HepG2 (cell line): ENCODE measurements around the gene HPCAL4. TPM values are rescaled to one million over a fixed set of nuclear protein-coding genes. Genes with fewer than 3 reads are reported as not detected.
A peak's percentile ranks its signal among the peaks of the same experiment; 100 is the strongest.

Source experiments
- HNF4A ChIP-seq: sonication (generic); formaldehyde crosslinking; IDR thresholded peaks from 2 replicates; pipeline ENCODE4 v1.4.0; 2020; ENCODE audit warnings: missing genetic modification reagents
- ZMYM3 ChIP-seq: sonication (generic); formaldehyde crosslinking; IDR thresholded peaks from 2 replicates; pipeline ENCODE4 v1.5.1; 2020; ENCODE audit warnings: mild to moderate bottlenecking, missing genetic modification reagents
- ZNF546 ChIP-seq: sonication (generic); formaldehyde crosslinking; conservative IDR thresholded peaks from 2 replicates; pipeline ENCODE4 v1.8.1; 2023; ENCODE audit warnings: mild to moderate bottlenecking, missing genetic modification reagents
- ZNF788 ChIP-seq: sonication (generic); formaldehyde crosslinking; IDR thresholded peaks from 2 replicates; pipeline ENCODE4 v1.5.0; 2020; ENCODE audit warnings: mild to moderate bottlenecking, missing genetic modification reagents, borderline replicate concordance
- polyA plus RNA-seq, 8 experiments: library from polyadenylated mRNA; depleted of rRNA in 3 of 8; stranded (reverse) in 7 of 8; unstranded in 1 of 8; fragments of >200 nt; fragmentation: Illumina TruSeq in 4 of 8; extraction: Trizol in 4 of 8; gene quantifications; 2 replicates each; pipeline versions ENCODE4 v1.2.1 to v1.2.3, GENCODE V29; 2011 to 2016; ENCODE audit warnings: low read depth in 4 of 8, missing spikeins in 1 of 8, mixed read lengths in 1 of 8; ENCODE audit not compliant: insufficient read depth in 1 of 8
- total RNA-seq, 5 experiments: library from RNA; depleted of rRNA; stranded (reverse); fragments of >200 nt; fragmentation: Illumina TruSeq; extraction: Trizol; gene quantifications; 2 replicates each; pipeline ENCODE4 v1.2.3, GENCODE V29; 2016; ENCODE audit warnings: low read depth in 1 of 5
- TF ChIP-seq, protein P1 (sequence below): sonication (generic); formaldehyde crosslinking; IDR thresholded peaks from 2 replicates; pipeline ENCODE4 v1.8.1; 2023; ENCODE audit warnings: mild to moderate bottlenecking, missing genetic modification reagents
- TF ChIP-seq, protein P2 (sequence below): sonication (generic); formaldehyde crosslinking; IDR thresholded peaks from 2 replicates; pipeline ENCODE4 v1.4.0; 2020; ENCODE audit warnings: missing genetic modification reagents
- TF ChIP-seq, protein P3 (sequence below): sonication (generic); formaldehyde crosslinking; IDR thresholded peaks from 2 replicates; pipeline ENCODE4 v1.4.0; 2020; ENCODE audit warnings: missing genetic modification reagents, borderline replicate concordance
- TF ChIP-seq, protein P4 (sequence below): sonication (generic); formaldehyde crosslinking; IDR thresholded peaks from 2 replicates; pipeline ENCODE4 v1.4.0; 2020; ENCODE audit warnings: missing genetic modification reagents
- TF ChIP-seq, protein P5 (sequence below), 2 experiments: fragments of 450-650 bp in 1 of 2; sonication (generic) in 1 of 2; formaldehyde crosslinking in 1 of 2; IDR thresholded peaks; 2 replicates each; pipeline versions ENCODE4 v1.6.1 to v1.8.0; 2016 to 2022; ENCODE audit warnings: antibody characterized with exemption in 1 of 2, mild to moderate bottlenecking in 1 of 2, missing genetic modification reagents in 1 of 2

Gene HPCAL4
- total and polyA plus RNA-seq, 2 of the 13 experiments (the other 11 are each of a cell fraction or from before 2014, with no cell fraction given), result not detected

DNA sequence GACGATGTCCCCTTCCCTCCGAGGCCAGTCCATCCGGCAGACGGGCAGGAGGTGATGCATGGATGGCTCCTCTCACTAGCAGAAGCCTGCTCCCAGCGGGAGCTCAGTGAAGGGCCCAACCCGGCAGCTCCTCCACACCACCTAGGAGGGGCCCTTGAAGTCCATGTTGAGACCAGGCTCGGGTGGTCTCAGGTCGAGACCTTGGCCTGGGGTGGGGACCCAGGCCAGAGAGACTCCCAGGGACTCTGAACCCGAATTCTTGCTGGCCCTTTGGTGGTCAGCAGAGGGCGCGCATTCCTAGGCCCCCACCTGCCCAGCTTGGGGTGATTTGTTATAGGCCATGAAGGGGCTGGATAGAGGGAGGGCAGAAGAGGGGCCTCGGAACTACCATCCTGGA is 18.7 kb downstream of the HPCAL4 start (continued):
- TF ChIP-seq ZNF546 (CRISPR knock-in tag) (no peak), ZNF788 (CRISPR knock-in tag) (0 out of 2 replicates have a peak, but pooled peaks have one; percentile 25), HNF4A (0 out of 2 replicates have a peak, but pooled peaks have one; percentile 11), ZMYM3 (CRISPR knock-in tag) (no peak)
- TF ChIP-seq, protein P1, sequence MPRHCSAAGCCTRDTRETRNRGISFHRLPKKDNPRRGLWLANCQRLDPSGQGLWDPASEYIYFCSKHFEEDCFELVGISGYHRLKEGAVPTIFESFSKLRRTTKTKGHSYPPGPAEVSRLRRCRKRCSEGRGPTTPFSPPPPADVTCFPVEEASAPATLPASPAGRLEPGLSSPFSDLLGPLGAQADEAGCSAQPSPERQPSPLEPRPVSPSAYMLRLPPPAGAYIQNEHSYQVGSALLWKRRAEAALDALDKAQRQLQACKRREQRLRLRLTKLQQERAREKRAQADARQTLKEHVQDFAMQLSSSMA (CRISPR knock-in tag), result no peak
- TF ChIP-seq, protein P2, sequence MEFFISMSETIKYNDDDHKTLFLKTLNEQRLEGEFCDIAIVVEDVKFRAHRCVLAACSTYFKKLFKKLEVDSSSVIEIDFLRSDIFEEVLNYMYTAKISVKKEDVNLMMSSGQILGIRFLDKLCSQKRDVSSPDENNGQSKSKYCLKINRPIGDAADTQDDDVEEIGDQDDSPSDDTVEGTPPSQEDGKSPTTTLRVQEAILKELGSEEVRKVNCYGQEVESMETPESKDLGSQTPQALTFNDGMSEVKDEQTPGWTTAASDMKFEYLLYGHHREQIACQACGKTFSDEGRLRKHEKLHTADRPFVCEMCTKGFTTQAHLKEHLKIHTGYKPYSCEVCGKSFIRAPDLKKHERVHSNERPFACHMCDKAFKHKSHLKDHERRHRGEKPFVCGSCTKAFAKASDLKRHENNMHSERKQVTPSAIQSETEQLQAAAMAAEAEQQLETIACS, result no peak
- TF ChIP-seq, protein P3, sequence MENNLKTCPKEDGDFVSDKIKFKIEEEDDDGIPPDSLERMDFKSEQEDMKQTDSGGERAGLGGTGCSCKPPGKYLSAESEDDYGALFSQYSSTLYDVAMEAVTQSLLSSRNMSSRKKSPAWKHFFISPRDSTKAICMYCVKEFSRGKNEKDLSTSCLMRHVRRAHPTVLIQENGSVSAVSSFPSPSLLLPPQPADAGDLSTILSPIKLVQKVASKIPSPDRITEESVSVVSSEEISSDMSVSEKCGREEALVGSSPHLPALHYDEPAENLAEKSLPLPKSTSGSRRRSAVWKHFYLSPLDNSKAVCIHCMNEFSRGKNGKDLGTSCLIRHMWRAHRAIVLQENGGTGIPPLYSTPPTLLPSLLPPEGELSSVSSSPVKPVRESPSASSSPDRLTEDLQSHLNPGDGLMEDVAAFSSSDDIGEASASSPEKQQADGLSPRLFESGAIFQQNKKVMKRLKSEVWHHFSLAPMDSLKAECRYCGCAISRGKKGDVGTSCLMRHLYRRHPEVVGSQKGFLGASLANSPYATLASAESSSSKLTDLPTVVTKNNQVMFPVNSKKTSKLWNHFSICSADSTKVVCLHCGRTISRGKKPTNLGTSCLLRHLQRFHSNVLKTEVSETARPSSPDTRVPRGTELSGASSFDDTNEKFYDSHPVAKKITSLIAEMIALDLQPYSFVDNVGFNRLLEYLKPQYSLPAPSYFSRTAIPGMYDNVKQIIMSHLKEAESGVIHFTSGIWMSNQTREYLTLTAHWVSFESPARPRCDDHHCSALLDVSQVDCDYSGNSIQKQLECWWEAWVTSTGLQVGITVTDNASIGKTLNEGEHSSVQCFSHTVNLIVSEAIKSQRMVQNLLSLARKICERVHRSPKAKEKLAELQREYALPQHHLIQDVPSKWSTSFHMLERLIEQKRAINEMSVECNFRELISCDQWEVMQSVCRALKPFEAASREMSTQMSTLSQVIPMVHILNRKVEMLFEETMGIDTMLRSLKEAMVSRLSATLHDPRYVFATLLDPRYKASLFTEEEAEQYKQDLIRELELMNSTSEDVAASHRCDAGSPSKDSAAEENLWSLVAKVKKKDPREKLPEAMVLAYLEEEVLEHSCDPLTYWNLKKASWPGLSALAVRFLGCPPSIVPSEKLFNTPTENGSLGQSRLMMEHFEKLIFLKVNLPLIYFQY (CRISPR knock-in tag), result no peak
- TF ChIP-seq, protein P4, sequence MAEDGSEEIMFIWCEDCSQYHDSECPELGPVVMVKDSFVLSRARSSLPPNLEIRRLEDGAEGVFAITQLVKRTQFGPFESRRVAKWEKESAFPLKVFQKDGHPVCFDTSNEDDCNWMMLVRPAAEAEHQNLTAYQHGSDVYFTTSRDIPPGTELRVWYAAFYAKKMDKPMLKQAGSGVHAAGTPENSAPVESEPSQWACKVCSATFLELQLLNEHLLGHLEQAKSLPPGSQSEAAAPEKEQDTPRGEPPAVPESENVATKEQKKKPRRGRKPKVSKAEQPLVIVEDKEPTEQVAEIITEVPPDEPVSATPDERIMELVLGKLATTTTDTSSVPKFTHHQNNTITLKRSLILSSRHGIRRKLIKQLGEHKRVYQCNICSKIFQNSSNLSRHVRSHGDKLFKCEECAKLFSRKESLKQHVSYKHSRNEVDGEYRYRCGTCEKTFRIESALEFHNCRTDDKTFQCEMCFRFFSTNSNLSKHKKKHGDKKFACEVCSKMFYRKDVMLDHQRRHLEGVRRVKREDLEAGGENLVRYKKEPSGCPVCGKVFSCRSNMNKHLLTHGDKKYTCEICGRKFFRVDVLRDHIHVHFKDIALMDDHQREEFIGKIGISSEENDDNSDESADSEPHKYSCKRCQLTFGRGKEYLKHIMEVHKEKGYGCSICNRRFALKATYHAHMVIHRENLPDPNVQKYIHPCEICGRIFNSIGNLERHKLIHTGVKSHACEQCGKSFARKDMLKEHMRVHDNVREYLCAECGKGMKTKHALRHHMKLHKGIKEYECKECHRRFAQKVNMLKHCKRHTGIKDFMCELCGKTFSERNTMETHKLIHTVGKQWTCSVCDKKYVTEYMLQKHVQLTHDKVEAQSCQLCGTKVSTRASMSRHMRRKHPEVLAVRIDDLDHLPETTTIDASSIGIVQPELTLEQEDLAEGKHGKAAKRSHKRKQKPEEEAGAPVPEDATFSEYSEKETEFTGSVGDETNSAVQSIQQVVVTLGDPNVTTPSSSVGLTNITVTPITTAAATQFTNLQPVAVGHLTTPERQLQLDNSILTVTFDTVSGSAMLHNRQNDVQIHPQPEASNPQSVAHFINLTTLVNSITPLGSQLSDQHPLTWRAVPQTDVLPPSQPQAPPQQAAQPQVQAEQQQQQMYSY (CRISPR knock-in tag), result no peak
- TF ChIP-seq, protein P5, sequence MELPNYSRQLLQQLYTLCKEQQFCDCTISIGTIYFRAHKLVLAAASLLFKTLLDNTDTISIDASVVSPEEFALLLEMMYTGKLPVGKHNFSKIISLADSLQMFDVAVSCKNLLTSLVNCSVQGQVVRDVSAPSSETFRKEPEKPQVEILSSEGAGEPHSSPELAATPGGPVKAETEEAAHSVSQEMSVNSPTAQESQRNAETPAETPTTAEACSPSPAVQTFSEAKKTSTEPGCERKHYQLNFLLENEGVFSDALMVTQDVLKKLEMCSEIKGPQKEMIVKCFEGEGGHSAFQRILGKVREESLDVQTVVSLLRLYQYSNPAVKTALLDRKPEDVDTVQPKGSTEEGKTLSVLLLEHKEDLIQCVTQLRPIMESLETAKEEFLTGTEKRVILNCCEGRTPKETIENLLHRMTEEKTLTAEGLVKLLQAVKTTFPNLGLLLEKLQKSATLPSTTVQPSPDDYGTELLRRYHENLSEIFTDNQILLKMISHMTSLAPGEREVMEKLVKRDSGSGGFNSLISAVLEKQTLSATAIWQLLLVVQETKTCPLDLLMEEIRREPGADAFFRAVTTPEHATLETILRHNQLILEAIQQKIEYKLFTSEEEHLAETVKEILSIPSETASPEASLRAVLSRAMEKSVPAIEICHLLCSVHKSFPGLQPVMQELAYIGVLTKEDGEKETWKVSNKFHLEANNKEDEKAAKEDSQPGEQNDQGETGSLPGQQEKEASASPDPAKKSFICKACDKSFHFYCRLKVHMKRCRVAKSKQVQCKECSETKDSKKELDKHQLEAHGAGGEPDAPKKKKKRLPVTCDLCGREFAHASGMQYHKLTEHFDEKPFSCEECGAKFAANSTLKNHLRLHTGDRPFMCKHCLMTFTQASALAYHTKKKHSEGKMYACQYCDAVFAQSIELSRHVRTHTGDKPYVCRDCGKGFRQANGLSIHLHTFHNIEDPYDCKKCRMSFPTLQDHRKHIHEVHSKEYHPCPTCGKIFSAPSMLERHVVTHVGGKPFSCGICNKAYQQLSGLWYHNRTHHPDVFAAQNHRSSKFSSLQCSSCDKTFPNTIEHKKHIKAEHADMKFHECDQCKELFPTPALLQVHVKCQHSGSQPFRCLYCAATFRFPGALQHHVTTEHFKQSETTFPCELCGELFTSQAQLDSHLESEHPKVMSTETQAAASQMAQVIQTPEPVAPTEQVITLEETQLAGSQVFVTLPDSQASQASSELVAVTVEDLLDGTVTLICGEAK (IDR thresholded peaks at IDR 0.05), result no peak
- TF ChIP-seq, protein P5 (CRISPR knock-in tag; IDR thresholded peaks at IDR 0.05), result no peak
